SK-N-DZ (cell line): ENCODE measurements around the gene ACSM5.
"Not testable (repeated sequence)": the region's sequence is repeated elsewhere in the genome, so short reads cannot be mapped to it uniquely, and the experiment has no call there.

Experiments
- DNase-seq: peaks from one replicate; pipeline ENCODE4 v3.0.0-alpha.2; 2015; ENCODE audit warnings: low spot score

Gene ACSM5

GRCh38 chr16:20398603-20399002 lies 10.7 kb upstream of the ACSM5 start:
- no peak for DNase-seq

- DNase-seq: no peak
Measured at GRCh38 chr16:20399185-20399584, 10.1 kb upstream of the ACSM5 start.

- no peak for DNase-seq
Measured at GRCh38 chr16:20401066-20401465, 8.3 kb upstream of the ACSM5 start.

- no peak for DNase-seq
Measured at GRCh38 chr16:20401475-20402016, 7.8 kb upstream of the ACSM5 start.

- DNase-seq: no peak
Measured at GRCh38 chr16:20402651-20403050, 6.7 kb upstream of the ACSM5 start.

- DNase-seq: no peak
Measured at GRCh38 chr16:20404637-20405036, 4.7 kb upstream of the ACSM5 start, which contains the start of gene PDILT. Gene PDILT (minus strand): TSS chr16:20404737. CDS start chr16:20399300, 5,437 bp downstream.

GRCh38 chr16:20410121-20410723 lies 888 bp downstream of the ACSM5 start:
- DNase-seq: no peak

- no peak for DNase-seq
Measured at GRCh38 chr16:20411055-20411454, 1.7 kb downstream of the ACSM5 start.

GRCh38 chr16:20415541-20415940 lies 6.2 kb downstream of the ACSM5 start:
- no peak for DNase-seq

- DNase-seq: not testable (repeated sequence)
Measured at GRCh38 chr16:20419093-20419492, 9.8 kb downstream of the ACSM5 start.

- DNase-seq: not testable (repeated sequence)
Measured at GRCh38 chr16:20421748-20422147, 12.4 kb downstream of the ACSM5 start.

GRCh38 chr16:20423772-20424128 lies 14.4 kb downstream of the ACSM5 start:
- DNase-seq: not testable (repeated sequence)

GRCh38 chr16:20424129-20424866 lies 15.0 kb downstream of the ACSM5 start:
- no peak for DNase-seq

- DNase-seq: not testable (repeated sequence)
Measured at GRCh38 chr16:20427401-20427797, 18.1 kb downstream of the ACSM5 start.

GRCh38 chr16:20429499-20429898 lies 20.2 kb downstream of the ACSM5 start:
- DNase-seq: not testable (repeated sequence)

GRCh38 chr16:20430480-20430879 lies 21.1 kb downstream of the ACSM5 start:
- not testable (repeated sequence) for DNase-seq

- DNase-seq: no peak
Measured at GRCh38 chr16:20430948-20431347, 21.6 kb downstream of the ACSM5 start.

- not testable (repeated sequence) for DNase-seq
Measured at GRCh38 chr16:20438950-20439349, 29.6 kb downstream of the ACSM5 start.

- not testable (repeated sequence) for DNase-seq
Measured at GRCh38 chr16:20439820-20440231, 30.5 kb downstream of the ACSM5 start.

GRCh38 chr16:20440731-20441130 lies 31.4 kb downstream of the ACSM5 start:
- DNase-seq: not testable (repeated sequence)

GRCh38 chr16:20441191-20441590 lies 31.9 kb downstream of the ACSM5 start:
- no peak for DNase-seq

- not testable (repeated sequence) for DNase-seq
Measured at GRCh38 chr16:20441859-20442258, 32.5 kb downstream of the ACSM5 start.
